Measurements from ENCODE around the gene ROM1. TPM values are rescaled to one million over a fixed set of nuclear protein-coding genes. Genes with fewer than 3 reads are reported as not detected.
A peak's percentile ranks its signal among the peaks of the same experiment; 100 is the strongest.

The ROM1 gene
- total RNA-seq, 1 experiment from 2014 or later, result 1.3 TPM

DNA sequence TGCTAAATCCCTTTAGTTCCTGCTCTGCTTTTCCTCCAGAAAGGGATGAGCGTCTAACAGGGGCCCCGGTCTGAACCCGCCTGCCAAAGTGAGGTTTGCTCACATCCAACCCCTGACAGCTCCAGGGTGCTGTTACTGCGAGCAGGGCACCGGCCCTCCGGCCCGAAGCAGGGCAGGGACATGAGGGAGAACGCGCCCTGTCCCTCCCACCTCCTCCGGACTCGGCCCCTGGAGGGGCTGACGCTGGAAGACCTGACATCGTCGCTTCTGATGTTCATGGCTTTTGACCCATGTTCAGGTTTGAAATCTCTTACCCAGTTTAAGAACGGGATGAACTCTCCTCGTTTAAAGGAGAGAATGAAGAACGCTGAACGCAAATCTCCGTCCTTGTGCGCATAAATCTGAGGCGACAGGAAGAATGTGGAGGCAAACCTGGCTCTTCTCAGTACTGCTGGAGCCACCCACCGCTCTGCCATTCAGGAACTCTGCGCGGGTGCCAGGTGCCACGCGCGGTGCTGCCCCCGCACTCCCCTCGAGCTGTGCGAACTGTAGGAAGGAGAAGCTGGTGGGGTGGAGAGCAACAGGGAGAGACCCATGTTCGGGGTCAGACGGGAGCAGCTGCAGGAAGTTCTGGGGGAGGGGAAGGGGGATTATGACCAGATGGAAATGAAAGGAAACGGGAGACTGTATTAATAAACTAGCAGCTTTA lies 38.5 kb upstream of the ROM1 start:
- Histone ChIP-seq H3K4me3 (ENCODE audit: low read depth, low read length) (peak overlapping the region; percentile 62), H3K4me1 (peaks cover 25% of the 10 kb centered on the region), H3K36me3 (ENCODE audit: control insufficient read depth, insufficient read depth, low read length) (peaks cover 6% of the 10 kb centered on the region; the same call in 1 of the 2 replicates), H3K27me3 (replicated peaks; ENCODE audit: control insufficient read depth, insufficient read depth, low read length) (no peaks in the 10 kb centered on the region), H3K9me3 (no peaks in the 10 kb centered on the region)
- Mint-ChIP-seq H3K4me3 (ENCODE audit: unreplicated experiment) (peak overlapping the region; percentile 97), H3K4me1 (ENCODE audit: low read depth, unreplicated experiment) (peaks cover 56% of the 10 kb centered on the region), H3K27me3 (ENCODE audit: insufficient read depth, unreplicated experiment) (no peaks in the 10 kb centered on the region), H3K36me3 (ENCODE audit: insufficient read depth, unreplicated experiment) (peaks cover 94% of the 10 kb centered on the region), H3K27ac (ENCODE audit: unreplicated experiment) (peak overlapping the region; percentile 100), H3K9me3 (ENCODE audit: unreplicated experiment) (no peaks in the 10 kb centered on the region)
- DNase-seq, result no peak
- intact Hi-C loops (cut with micrococcal nuclease; ENCODE audit: unreplicated experiment), result no loop called here
- TSS peak; percentile 85 for BruUV-seq (replicated peaks)
- TF ChIP-seq, protein P1, sequence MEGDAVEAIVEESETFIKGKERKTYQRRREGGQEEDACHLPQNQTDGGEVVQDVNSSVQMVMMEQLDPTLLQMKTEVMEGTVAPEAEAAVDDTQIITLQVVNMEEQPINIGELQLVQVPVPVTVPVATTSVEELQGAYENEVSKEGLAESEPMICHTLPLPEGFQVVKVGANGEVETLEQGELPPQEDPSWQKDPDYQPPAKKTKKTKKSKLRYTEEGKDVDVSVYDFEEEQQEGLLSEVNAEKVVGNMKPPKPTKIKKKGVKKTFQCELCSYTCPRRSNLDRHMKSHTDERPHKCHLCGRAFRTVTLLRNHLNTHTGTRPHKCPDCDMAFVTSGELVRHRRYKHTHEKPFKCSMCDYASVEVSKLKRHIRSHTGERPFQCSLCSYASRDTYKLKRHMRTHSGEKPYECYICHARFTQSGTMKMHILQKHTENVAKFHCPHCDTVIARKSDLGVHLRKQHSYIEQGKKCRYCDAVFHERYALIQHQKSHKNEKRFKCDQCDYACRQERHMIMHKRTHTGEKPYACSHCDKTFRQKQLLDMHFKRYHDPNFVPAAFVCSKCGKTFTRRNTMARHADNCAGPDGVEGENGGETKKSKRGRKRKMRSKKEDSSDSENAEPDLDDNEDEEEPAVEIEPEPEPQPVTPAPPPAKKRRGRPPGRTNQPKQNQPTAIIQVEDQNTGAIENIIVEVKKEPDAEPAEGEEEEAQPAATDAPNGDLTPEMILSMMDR (IDR thresholded peaks at IDR 0.05; ENCODE audit: insufficient read depth in 1 of 2, low read depth in 1 of 2, low read length in 1 of 2, severe bottlenecking in 1 of 2, unreplicated experiment in 1 of 2), result no peak
- ChIA-PET POLR2A (interaction anchor here (0.5 to 2.1 kb wide), 40 partner anchors 8 to 282 kb away, joined by 3 to 116 read pairs (median 5); partner anchors contain the start of genes AHNAK, B3GAT3, C11orf98 and CSKMT), CTCF (interaction anchor here (0.5 to 2.1 kb wide), 21 partner anchors 9 to 212 kb away, joined by 3 to 29 read pairs (median 5); partner anchors contain the start of genes B3GAT3, C11orf98, CSKMT and HNRNPUL2)

DNA sequence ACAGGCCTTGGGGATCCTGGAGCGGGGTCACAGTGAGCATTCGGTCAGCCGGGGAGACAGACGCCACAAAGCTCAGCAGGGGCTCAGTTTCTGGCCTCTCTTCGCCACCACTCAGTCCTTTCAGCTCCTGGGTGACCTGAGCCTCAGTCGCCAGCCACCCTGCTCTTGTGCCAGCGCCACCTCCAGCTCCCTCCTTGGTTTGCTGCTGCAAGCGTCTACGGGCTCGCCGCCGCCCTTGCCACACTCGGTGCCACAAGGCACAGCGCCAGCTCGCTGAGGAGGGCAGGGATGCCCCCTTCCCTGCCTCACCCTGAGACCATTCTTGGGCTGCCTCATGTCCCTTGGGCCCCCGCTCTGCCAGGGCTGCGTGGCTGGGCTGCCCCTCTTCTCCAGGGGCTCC lies 37.9 kb upstream of the ROM1 start:
- TF ChIP-seq, protein P1 (IDR thresholded peaks at IDR 0.05; ENCODE audit: insufficient read depth in 1 of 2, low read depth in 1 of 2, low read length in 1 of 2, severe bottlenecking in 1 of 2, unreplicated experiment in 1 of 2), result no peak
- Mint-ChIP-seq H3K4me1 (ENCODE audit: low read depth, unreplicated experiment) (peaks cover 56% of the 10 kb centered on the region), H3K36me3 (ENCODE audit: insufficient read depth, unreplicated experiment) (peaks cover 88% of the 10 kb centered on the region), H3K9me3 (ENCODE audit: unreplicated experiment) (no peaks in the 10 kb centered on the region), H3K4me3 (ENCODE audit: unreplicated experiment) (peak overlapping the region; percentile 97), H3K27ac (ENCODE audit: unreplicated experiment) (peak overlapping the region; percentile 100), H3K27me3 (ENCODE audit: insufficient read depth, unreplicated experiment) (no peaks in the 10 kb centered on the region)
- H3K27me3 ChIP-seq (replicated peaks; ENCODE audit: control insufficient read depth, insufficient read depth, low read length), result no peaks in the 10 kb centered on the region
- no peaks in the 10 kb centered on the region for H3K9me3 ChIP-seq
- peak overlapping the region; percentile 62 for H3K4me3 ChIP-seq (ENCODE audit: low read depth, low read length)
- BruUV-seq (replicated peaks), result no TSS peak
- ChIA-PET CTCF (interaction anchor here (1.7 to 2.1 kb wide), 2 partner anchors 13 to 151 kb away, joined by 6 to 10 read pairs; no protein-coding TSS in a partner anchor), POLR2A (interaction anchor here (1.6 to 2.1 kb wide), 4 partner anchors 14 to 90 kb away, joined by 26 to 116 read pairs (median 32); partner anchors contain the start of genes C11orf98, CSKMT and TUT1)
- intact Hi-C loops (cut with micrococcal nuclease; ENCODE audit: unreplicated experiment), result no loop called here
- peaks cover 25% of the 10 kb centered on the region for H3K4me1 ChIP-seq
- H3K36me3 ChIP-seq (ENCODE audit: control insufficient read depth, insufficient read depth, low read length), result peaks cover 6% of the 10 kb centered on the region; the same call in 1 of the 2 replicates
- no peak for DNase-seq

DNA sequence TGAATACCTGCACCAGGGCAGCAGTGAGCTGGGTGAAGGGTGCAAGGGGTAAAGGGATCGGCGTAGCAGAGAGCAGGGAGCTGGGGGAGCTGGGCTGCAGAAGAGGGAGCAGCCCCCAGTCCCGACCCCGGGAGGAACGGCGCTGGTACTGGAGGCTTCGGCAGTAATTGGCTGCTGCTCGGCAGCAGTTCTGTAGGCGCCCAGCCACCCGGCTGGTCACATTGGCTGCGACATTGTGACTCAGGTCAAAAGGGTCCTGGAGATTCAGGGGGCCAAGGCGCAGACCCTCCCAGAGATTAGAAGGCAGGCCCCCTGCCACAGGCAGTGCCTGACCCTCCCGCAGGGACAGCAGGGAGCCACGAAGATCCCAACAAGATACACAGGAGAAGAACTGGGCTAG lies 37.2 kb upstream of the ROM1 start:
- no peaks in the 10 kb centered on the region for H3K9me3 ChIP-seq
- ChIA-PET CTCF (no interaction called here), POLR2A (no interaction called here)
- no TSS peak for BruUV-seq (replicated peaks)
- Mint-ChIP-seq H3K4me1 (ENCODE audit: low read depth, unreplicated experiment) (peaks cover 57% of the 10 kb centered on the region), H3K27me3 (ENCODE audit: insufficient read depth, unreplicated experiment) (no peaks in the 10 kb centered on the region), H3K4me3 (ENCODE audit: unreplicated experiment) (peak overlapping the region; percentile 97), H3K27ac (ENCODE audit: unreplicated experiment) (peak overlapping the region; percentile 100), H3K36me3 (ENCODE audit: insufficient read depth, unreplicated experiment) (peaks cover 84% of the 10 kb centered on the region), H3K9me3 (ENCODE audit: unreplicated experiment) (no peaks in the 10 kb centered on the region)
- H3K27me3 ChIP-seq (replicated peaks; ENCODE audit: control insufficient read depth, insufficient read depth, low read length), result no peaks in the 10 kb centered on the region
- H3K4me1 ChIP-seq, result peaks cover 25% of the 10 kb centered on the region
- TF ChIP-seq, protein P1 (IDR thresholded peaks at IDR 0.05; ENCODE audit: insufficient read depth in 1 of 2, low read depth in 1 of 2, low read length in 1 of 2, severe bottlenecking in 1 of 2, unreplicated experiment in 1 of 2), result no peak
- intact Hi-C loops (cut with micrococcal nuclease; ENCODE audit: unreplicated experiment), result no loop called here
- H3K4me3 ChIP-seq (ENCODE audit: low read depth, low read length), result no peak overlapping the region
- no peak for DNase-seq
- H3K36me3 ChIP-seq (ENCODE audit: control insufficient read depth, insufficient read depth, low read length), result peaks cover 5% of the 10 kb centered on the region; the same call in 1 of the 2 replicates

Data from Caco-2 (cell line).